H54 (cell line): ENCODE results near the gene SEC31A.
"Not testable (repeated sequence)": the region's sequence is repeated elsewhere in the genome, so short reads cannot be mapped to it uniquely, and the experiment has no call there.

Experiments used
- DNase-seq: peaks from one replicate; pipeline ENCODE4 v3.0.0; 2011; ENCODE audit warnings: low spot score, mixed read lengths; ENCODE audit not compliant: insufficient read length
- FAIRE-seq: peaks from 3 replicates; lab custom pipeline; 2011; peaks lifted over from hg19 to GRCh38; lab: Jason Lieb, UNC
- POLR2A ChIP-seq: IDR thresholded peaks from 2 replicates; pipeline ENCODE4 v1.6.1; 2011; ENCODE audit warnings: low read depth, mild to moderate bottlenecking, low read length

SEC31A gene

GRCh38 chr4:82868572-82868971 lies 22.4 kb downstream of the SEC31A start:
- DNase-seq: no peak
- no peak for FAIRE-seq
- TF ChIP-seq POLR2A: no peak

GRCh38 chr4:82866706-82867385 lies 24.1 kb downstream of the SEC31A start:
- DNase-seq (no peak), FAIRE-seq (no peak)
- no peak for TF ChIP-seq POLR2A

- not testable (repeated sequence) for DNase-seq, FAIRE-seq
Measured at GRCh38 chr4:82866033-82866432, 24.9 kb downstream of the SEC31A start.

GRCh38 chr4:82865592-82865991 lies 25.4 kb downstream of the SEC31A start:
- FAIRE-seq (peak; percentile 62), DNase-seq (no peak)
- TF ChIP-seq POLR2A: no peak

GRCh38 chr4:82864336-82864979 lies 26.5 kb downstream of the SEC31A start:
- TF ChIP-seq POLR2A: no peak
- no peak for DNase-seq
- no peak for FAIRE-seq

GRCh38 chr4:82861529-82861928 lies 29.4 kb downstream of the SEC31A start:
- no peak for TF ChIP-seq POLR2A
- DNase-seq (no peak), FAIRE-seq (no peak)

GRCh38 chr4:82860487-82860886 lies 30.5 kb downstream of the SEC31A start:
- not testable (repeated sequence) for FAIRE-seq

GRCh38 chr4:82852751-82853285 lies 38.1 kb downstream of the SEC31A start:
- no peak for DNase-seq
- FAIRE-seq: no peak

More at GRCh38 chr4:82860487-82860886, 30.5 kb downstream of the SEC31A start:
- not testable (repeated sequence) for DNase-seq

GRCh38 chr4:82851885-82852750 lies 38.8 kb downstream of the SEC31A start:
- no peak for FAIRE-seq
- TF ChIP-seq POLR2A: no peak
- no peak for DNase-seq

More at GRCh38 chr4:82852751-82853285, 38.1 kb downstream of the SEC31A start:
- TF ChIP-seq POLR2A: no peak

GRCh38 chr4:82851318-82851717 lies 39.6 kb downstream of the SEC31A start:
- TF ChIP-seq POLR2A: no peak
- DNase-seq (no peak), FAIRE-seq (no peak)

- FAIRE-seq (no peak), DNase-seq (no peak)
- no peak for TF ChIP-seq POLR2A
Measured at GRCh38 chr4:82850684-82851083, 40.3 kb downstream of the SEC31A start.

GRCh38 chr4:82848706-82849105 lies 42.2 kb downstream of the SEC31A start:
- TF ChIP-seq POLR2A: no peak
- no peak for FAIRE-seq
- DNase-seq: no peak

- FAIRE-seq (no peak), DNase-seq (peak; percentile 2)
- no peak for TF ChIP-seq POLR2A
Measured at GRCh38 chr4:82842593-82842992, 48.4 kb downstream of the SEC31A start.

GRCh38 chr4:82839624-82840023 lies 51.3 kb downstream of the SEC31A start:
- no peak for TF ChIP-seq POLR2A
- FAIRE-seq: no peak

More at GRCh38 chr4:82839624-82840023, 51.3 kb downstream of the SEC31A start:
- DNase-seq: no peak
